H9 (cell line): ENCODE data around the gene ZFAND5. TPM values are rescaled to one million over a fixed set of nuclear protein-coding genes. Genes with fewer than 3 reads are reported as not detected.

Source experiments
- DNase-seq: peaks from one replicate; pipeline ENCODE4 v3.0.0-alpha.2; 2017
- H2AFZ ChIP-seq: one replicate; pipeline ENCODE4 v1.6.1; 2013; ENCODE audit warnings: mild to moderate bottlenecking, low read length, control low read depth, moderate library complexity
- H2AK5ac ChIP-seq: 2 replicates; pipeline ENCODE4 v1.6.1; 2013; ENCODE audit warnings: low read length, control low read depth, mixed read lengths; ENCODE audit not compliant: insufficient read length
- H2BK120ac ChIP-seq: one replicate; pipeline ENCODE4 v1.6.1; 2013; ENCODE audit warnings: low read depth, mild to moderate bottlenecking, low read length, control low read depth, inconsistent platforms; ENCODE audit not compliant: poor library complexity, severe bottlenecking
- H2BK12ac ChIP-seq: 2 replicates; pipeline ENCODE4 v1.6.1; 2013; ENCODE audit warnings: low read length, control low read depth, mixed read lengths, low read depth; ENCODE audit not compliant: insufficient read length
- H2BK15ac ChIP-seq: 2 replicates; pipeline ENCODE4 v1.6.1; 2013; ENCODE audit warnings: low read depth, low read length, control low read depth
- H2BK20ac ChIP-seq: one replicate; pipeline ENCODE4 v1.6.1; 2013; ENCODE audit warnings: low read depth, mild to moderate bottlenecking, low read length, control low read depth, inconsistent platforms; ENCODE audit not compliant: poor library complexity, severe bottlenecking
- H2BK5ac ChIP-seq: 2 replicates; pipeline ENCODE4 v1.6.1; 2013; ENCODE audit warnings: low read length, control low read depth, mixed read lengths; ENCODE audit not compliant: insufficient read length
- H3K14ac ChIP-seq: 2 replicates; pipeline ENCODE4 v1.6.1; 2013; ENCODE audit warnings: low read length, control low read depth; ENCODE audit not compliant: insufficient read depth
- H3K18ac ChIP-seq: 2 replicates; pipeline ENCODE4 v1.6.1; 2013; ENCODE audit warnings: low read depth, mild to moderate bottlenecking, mixed read lengths, low read length, control low read depth; ENCODE audit not compliant: insufficient read length
- H3K23ac ChIP-seq: 2 replicates; pipeline ENCODE4 v1.6.1; 2013; ENCODE audit warnings: low read length, control low read depth, mixed read lengths, low read depth; ENCODE audit not compliant: insufficient read length
- H3K23me2 ChIP-seq: 2 replicates; pipeline ENCODE4 v1.6.1; 2013; ENCODE audit warnings: low read depth, mild to moderate bottlenecking, mixed read lengths, low read length, control low read depth; ENCODE audit not compliant: insufficient read length, poor library complexity, severe bottlenecking
- H3K27ac ChIP-seq: 2 replicates; pipeline ENCODE4 v1.5.1; 2013; ENCODE audit warnings: low read length, control low read depth, mixed read lengths, low read depth; ENCODE audit not compliant: insufficient read length
- H3K27me3 ChIP-seq: 2 replicates; pipeline ENCODE4 v1.6.1; 2013; ENCODE audit warnings: low read length, control low read depth, inconsistent platforms; ENCODE audit not compliant: insufficient read depth
- H3K4ac ChIP-seq: 2 replicates; pipeline ENCODE4 v1.6.1; 2013; ENCODE audit warnings: low read depth, mild to moderate bottlenecking, control low read depth, inconsistent platforms, low read length, moderate library complexity
- H3K4me1 ChIP-seq: 2 replicates; pipeline ENCODE4 v1.6.1; 2013; ENCODE audit warnings: low read length, control low read depth, inconsistent platforms; ENCODE audit not compliant: insufficient read depth
- H3K4me2 ChIP-seq: 2 replicates; pipeline ENCODE4 v1.6.1; 2013; ENCODE audit warnings: low read length, control low read depth, mixed read lengths; ENCODE audit not compliant: insufficient read length, insufficient read depth
- H3K56ac ChIP-seq: 2 replicates; pipeline ENCODE4 v1.6.1; 2013; ENCODE audit warnings: low read depth, mild to moderate bottlenecking, mixed read lengths, low read length, control low read depth; ENCODE audit not compliant: insufficient read length
- H3K79me1 ChIP-seq: 2 replicates; pipeline ENCODE4 v1.6.1; 2013; ENCODE audit warnings: low read depth, mild to moderate bottlenecking, moderate library complexity, low read length, control low read depth, inconsistent platforms; ENCODE audit not compliant: insufficient read depth, poor library complexity, severe bottlenecking
- H3K79me2 ChIP-seq: 2 replicates; pipeline ENCODE4 v1.6.1; 2013; ENCODE audit warnings: low read length, control low read depth, inconsistent platforms; ENCODE audit not compliant: insufficient read depth
- H3K9ac ChIP-seq: 2 replicates; pipeline ENCODE4 v1.6.1; 2013; ENCODE audit warnings: low read length, control low read depth, mixed read lengths; ENCODE audit not compliant: insufficient read length; ENCODE audit errors: extremely low read depth
- H3K9me3 ChIP-seq: one replicate; pipeline ENCODE4 v1.6.1; 2013; ENCODE audit warnings: low read depth, low read length, inconsistent platforms; ENCODE audit not compliant: control insufficient read depth
- H3T11ph ChIP-seq: one replicate; pipeline ENCODE4 v1.6.1; 2013; ENCODE audit warnings: mild to moderate bottlenecking, low read length, control low read depth, inconsistent platforms
- H4K20me1 ChIP-seq: one replicate; pipeline ENCODE4 v1.6.1; 2013; ENCODE audit not compliant: control insufficient read depth, insufficient read length, insufficient read depth
- H4K5ac ChIP-seq: 2 replicates; pipeline ENCODE4 v1.6.1; 2013; ENCODE audit warnings: low read depth, mild to moderate bottlenecking, mixed read lengths, low read length, control low read depth; ENCODE audit not compliant: insufficient read length
- H4K8ac ChIP-seq: replicated peaks from 2 replicates; pipeline ENCODE4 v1.6.1; 2013; ENCODE audit warnings: low read length, control low read depth, mixed read lengths, low read depth; ENCODE audit not compliant: insufficient read length
- H4K91ac ChIP-seq: 2 replicates; pipeline ENCODE4 v1.6.1; 2013; ENCODE audit warnings: low read depth, mild to moderate bottlenecking, moderate library complexity, mixed read lengths, low read length, control low read depth; ENCODE audit not compliant: insufficient read length
- H3K27ac Mint-ChIP-seq, 3 experiments: 2 replicates in 2 of 3; 3 replicates in 1 of 3; pipeline ENCODE4 v1.8.0; 2020 to 2021; ENCODE audit warnings: mixed read lengths in 3 of 3, mild to moderate bottlenecking in 1 of 3, moderate library complexity in 1 of 3
- H3K27me3 Mint-ChIP-seq: 2 replicates; pipeline ENCODE4 v1.8.0; 2021; ENCODE audit warnings: low read depth, mild to moderate bottlenecking, moderate library complexity, mixed read lengths
- H3K36me3 Mint-ChIP-seq, 3 experiments: 2 replicates in 2 of 3; 3 replicates in 1 of 3; pipeline ENCODE4 v1.8.0; 2020 to 2021; ENCODE audit warnings: low read depth in 3 of 3, mixed read lengths in 3 of 3; ENCODE audit not compliant: insufficient read depth in 1 of 3
- H3K4me1 Mint-ChIP-seq, 2 experiments: 2 replicates each; pipeline ENCODE4 v1.8.0; 2020; ENCODE audit warnings: mixed read lengths in 2 of 2
- H3K4me3 Mint-ChIP-seq, 2 experiments: 2 replicates in 1 of 2; 3 replicates in 1 of 2; pipeline ENCODE4 v1.8.0; 2020 to 2021; ENCODE audit warnings: mild to moderate bottlenecking in 2 of 2, mixed read lengths in 2 of 2, moderate library complexity in 1 of 2
- H3K9me3 Mint-ChIP-seq, 2 experiments: 2 replicates in 1 of 2; 3 replicates in 1 of 2; pipeline ENCODE4 v1.8.0; 2020; ENCODE audit warnings: mild to moderate bottlenecking in 2 of 2, mixed read lengths in 2 of 2, moderate library complexity in 1 of 2
- WGBS: extraction: QIAGEN DNeasy Blood & Tissue Kit; methylation state at CpG from one replicate; pipeline ENCODE4 v1.1.7; 2013; ENCODE audit warnings: missing lambda C conversion rate, low lambda C conversion rate, mixed read lengths; ENCODE audit not compliant: insufficient read length; ENCODE audit errors: extremely low coverage; 5-methylcytosine and 5-hydroxymethylcytosine counted together
- total RNA-seq: library from RNA; stranded (reverse); gene quantifications from 2 replicates; pipeline ENCODE4 v1.2.1, GENCODE V29; 2021
- TF ChIP-seq, protein P1 (sequence below): fragments of 200-600 bp; sonication (generic); conservative IDR thresholded peaks from 3 replicates; pipeline ENCODE4 v1.8.0; 2021; ENCODE audit warnings: antibody characterized with exemption, mild to moderate bottlenecking

ZFAND5 gene
- total RNA-seq, 1 experiment from 2014 or later, result 304 TPM

DNA sequence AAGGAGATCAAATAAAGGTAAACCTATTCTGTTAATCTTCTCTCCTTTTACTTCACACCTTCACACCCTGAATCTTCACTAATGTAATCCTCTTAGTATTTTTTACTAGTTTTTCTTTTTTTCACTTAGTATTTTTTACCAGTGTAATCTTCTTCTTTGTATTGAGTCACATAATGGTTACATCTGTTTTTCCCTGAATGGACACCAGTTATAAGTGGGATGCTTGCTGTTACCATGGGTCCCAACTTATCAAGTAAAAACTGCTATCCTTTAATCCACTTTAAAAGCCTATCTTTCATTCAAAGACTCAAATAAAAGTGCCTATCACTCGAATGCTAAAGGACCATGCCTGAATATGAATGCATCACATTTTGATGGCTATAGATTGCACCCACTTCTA is 15.1 kb downstream of the ZFAND5 start:
- H2BK120ac ChIP-seq, result no peak overlapping the region
- H3K27me3 ChIP-seq, result no peaks in the 10 kb centered on the region
- H2BK15ac ChIP-seq, result no peak overlapping the region
- H4K5ac ChIP-seq, result no peak overlapping the region
- peaks cover 3 to 5% of the 10 kb centered on the region in 2 experiments; a peak in 1 of 4 replicates for H3K4me1 Mint-ChIP-seq
- no peak overlapping the region for H4K8ac ChIP-seq
- no peaks in the 10 kb centered on the region for H3K79me1 ChIP-seq
- H3K27ac ChIP-seq, result no peak overlapping the region
- no peak overlapping the region for H3K9ac ChIP-seq
- H3K27ac Mint-ChIP-seq, result no peak overlapping the region
- no peak overlapping the region for H3K23ac ChIP-seq
- no peak overlapping the region for H3K18ac ChIP-seq
- H3K23me2 ChIP-seq, result no peaks in the 10 kb centered on the region
- WGBS, result no CpG with 5 or more reads among the region's 1 CpG
- H3K36me3 Mint-ChIP-seq, result peaks cover 6 to 14% (median 12%) of the 10 kb centered on the region in 3 experiments; a peak in 6 of 7 replicates
- H4K20me1 ChIP-seq, result no peaks in the 10 kb centered on the region
- H2AFZ ChIP-seq, result no peak overlapping the region
- no peak overlapping the region for H4K91ac ChIP-seq
- no peaks in the 10 kb centered on the region for H3K9me3 Mint-ChIP-seq
- H2BK5ac ChIP-seq, result no peak overlapping the region
- H3K4me1 ChIP-seq, result no peaks in the 10 kb centered on the region
- H2AK5ac ChIP-seq, result no peak overlapping the region
- H2BK20ac ChIP-seq, result no peak overlapping the region
- no peaks in the 10 kb centered on the region for H3K27me3 Mint-ChIP-seq
- H3K4me2 ChIP-seq, result no peak overlapping the region
- TF ChIP-seq, protein P1, sequence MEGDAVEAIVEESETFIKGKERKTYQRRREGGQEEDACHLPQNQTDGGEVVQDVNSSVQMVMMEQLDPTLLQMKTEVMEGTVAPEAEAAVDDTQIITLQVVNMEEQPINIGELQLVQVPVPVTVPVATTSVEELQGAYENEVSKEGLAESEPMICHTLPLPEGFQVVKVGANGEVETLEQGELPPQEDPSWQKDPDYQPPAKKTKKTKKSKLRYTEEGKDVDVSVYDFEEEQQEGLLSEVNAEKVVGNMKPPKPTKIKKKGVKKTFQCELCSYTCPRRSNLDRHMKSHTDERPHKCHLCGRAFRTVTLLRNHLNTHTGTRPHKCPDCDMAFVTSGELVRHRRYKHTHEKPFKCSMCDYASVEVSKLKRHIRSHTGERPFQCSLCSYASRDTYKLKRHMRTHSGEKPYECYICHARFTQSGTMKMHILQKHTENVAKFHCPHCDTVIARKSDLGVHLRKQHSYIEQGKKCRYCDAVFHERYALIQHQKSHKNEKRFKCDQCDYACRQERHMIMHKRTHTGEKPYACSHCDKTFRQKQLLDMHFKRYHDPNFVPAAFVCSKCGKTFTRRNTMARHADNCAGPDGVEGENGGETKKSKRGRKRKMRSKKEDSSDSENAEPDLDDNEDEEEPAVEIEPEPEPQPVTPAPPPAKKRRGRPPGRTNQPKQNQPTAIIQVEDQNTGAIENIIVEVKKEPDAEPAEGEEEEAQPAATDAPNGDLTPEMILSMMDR, result no peak
- no peak overlapping the region for H3K56ac ChIP-seq
- no peak overlapping the region for H3T11ph ChIP-seq
- H3K9me3 ChIP-seq, result no peaks in the 10 kb centered on the region
- no peak overlapping the region for H3K4ac ChIP-seq
- DNase-seq, result no peak
- H3K14ac ChIP-seq, result no peak overlapping the region
- H2BK12ac ChIP-seq, result no peak overlapping the region
- no peaks in the 10 kb centered on the region for H3K79me2 ChIP-seq
- no peak overlapping the region for H3K4me3 Mint-ChIP-seq
